WTC11 (cell line): ENCODE data around the gene ARHGAP32.

Source experiments
- ATF2 ChIP-seq: sonication (generic); formaldehyde crosslinking; IDR thresholded peaks from 2 replicates; pipeline ENCODE4 v1.8.1; 2022; ENCODE audit warnings: low read depth, missing genetic modification reagents, borderline replicate concordance
- ATF6 ChIP-seq: sonication (generic); formaldehyde crosslinking; IDR thresholded peaks from 2 replicates; pipeline ENCODE4 v1.8.1; 2023; ENCODE audit warnings: mild to moderate bottlenecking, missing genetic modification reagents
- CTCF ChIP-seq: fragments of 200-600 bp; IDR thresholded peaks from 2 replicates; pipeline ENCODE4 v1.8.0; 2022; ENCODE audit warnings: antibody characterized with exemption
- RELA ChIP-seq: sonication (generic); formaldehyde crosslinking; IDR thresholded peaks from 2 replicates; pipeline ENCODE4 v1.8.1; 2022; ENCODE audit warnings: missing genetic modification reagents, mild to moderate bottlenecking, borderline replicate concordance
- SP1 ChIP-seq: sonication (generic); formaldehyde crosslinking; conservative IDR thresholded peaks from 2 replicates; pipeline ENCODE4 v1.8.1; 2022; ENCODE audit warnings: missing genetic modification reagents
- TEAD4 ChIP-seq: sonication (generic); formaldehyde crosslinking; IDR thresholded peaks from 2 replicates; pipeline ENCODE4 v1.8.0; 2022; ENCODE audit warnings: mild to moderate bottlenecking, missing genetic modification reagents
- USF1 ChIP-seq: sonication (generic); formaldehyde crosslinking; IDR thresholded peaks from 2 replicates; pipeline ENCODE4 v1.8.0; 2022; ENCODE audit warnings: mild to moderate bottlenecking, missing genetic modification reagents
- ZBTB43 ChIP-seq: sonication (generic); formaldehyde crosslinking; IDR thresholded peaks from 2 replicates; pipeline ENCODE4 v1.8.1; 2023; ENCODE audit warnings: mild to moderate bottlenecking, missing genetic modification reagents
- ZNF121 ChIP-seq: sonication (generic); formaldehyde crosslinking; IDR thresholded peaks from 2 replicates; pipeline ENCODE4 v1.8.0; 2023; ENCODE audit warnings: missing genetic modification reagents
- ZNF263 ChIP-seq: sonication (generic); formaldehyde crosslinking; IDR thresholded peaks from 2 replicates; pipeline ENCODE4 v1.8.1; 2022; ENCODE audit warnings: low read depth, mild to moderate bottlenecking, moderate library complexity, missing genetic modification reagents
- ZNF532 ChIP-seq: fragments of 250-450 bp; sonication (Bioruptor Pico); IDR thresholded peaks from 2 replicates; pipeline ENCODE4 v1.9.0; 2021; ENCODE audit warnings: mild to moderate bottlenecking, borderline replicate concordance

GRCh38 chr11:129195682-129196081, 3.6 kb upstream of the ARHGAP32 start:
- TF ChIP-seq ATF2 (CRISPR knock-in tag): no peak
- TF ChIP-seq ZNF263 (CRISPR knock-in tag): no peak
- no peak for TF ChIP-seq ZBTB43
- no peak for TF ChIP-seq CTCF
- no peak for TF ChIP-seq TEAD4
- TF ChIP-seq SP1 (CRISPR knock-in tag): no peak
- no peak for TF ChIP-seq USF1 (CRISPR knock-in tag)
- no peak for TF ChIP-seq RELA (CRISPR knock-in tag)
- TF ChIP-seq ZNF532 (CRISPR knock-in tag): no peak
- TF ChIP-seq ATF6: no peak
- TF ChIP-seq ZNF121 (CRISPR knock-in tag): no peak
